SU-DHL-6 (cell line): ENCODE data around the gene TOP3A.

Source experiments
- H2AFZ ChIP-seq: fragments of 200-600 bp; sonication (generic); 2 replicates; pipeline ENCODE4 v1.6.1; 2014; ENCODE audit warnings: low read depth, mild to moderate bottlenecking, moderate library complexity, mixed read lengths, antibody characterized with exemption, low read length; ENCODE audit not compliant: severe bottlenecking
- H3F3A ChIP-seq: fragments of 200-600 bp; shearing (Covaris generic); 2 replicates; pipeline ENCODE4 v1.6.0; 2016; ENCODE audit warnings: antibody characterized with exemption, mild to moderate bottlenecking; ENCODE audit not compliant: insufficient read depth
- H3K27ac ChIP-seq: fragments of 200-600 bp; sonication (generic); 2 replicates; pipeline ENCODE4 v1.5.1; 2016; ENCODE audit warnings: low read depth, mild to moderate bottlenecking, low read length, moderate library complexity, mixed read lengths
- H3K27me3 ChIP-seq: fragments of 200-600 bp; sonication (generic), shearing (Covaris generic); 2 replicates; pipeline ENCODE4 v1.6.0; 2014; ENCODE audit warnings: mild to moderate bottlenecking, low read length
- H3K36me3 ChIP-seq: fragments of 200-600 bp; sonication (generic); 2 replicates; pipeline ENCODE4 v1.6.1; 2014; ENCODE audit warnings: mild to moderate bottlenecking, low read length, mixed read lengths
- H3K4me2 ChIP-seq: fragments of 300-600, 200-600 bp; shearing (Covaris generic), sonication (generic); 2 replicates; pipeline ENCODE4 v1.6.0; 2014; ENCODE audit warnings: low read length, low read depth, mild to moderate bottlenecking; ENCODE audit not compliant: poor library complexity, severe bottlenecking
- H3K4me3 ChIP-seq: fragments of 200-600 bp; sonication (generic); 2 replicates; pipeline ENCODE4 v1.5.1; 2014; ENCODE audit warnings: antibody characterized with exemption, low read length, mild to moderate bottlenecking, mixed read lengths; ENCODE audit not compliant: insufficient read depth, poor library complexity, severe bottlenecking
- H3K79me2 ChIP-seq: fragments of 200-600 bp; sonication (generic); 2 replicates; pipeline ENCODE4 v1.6.1; 2014; ENCODE audit warnings: mild to moderate bottlenecking, low read length, moderate library complexity; ENCODE audit not compliant: insufficient read depth
- H3K9ac ChIP-seq: fragments of 200-600 bp; sonication (generic); 2 replicates; pipeline ENCODE4 v1.7.0; 2014; ENCODE audit warnings: mild to moderate bottlenecking, low read length
- H3K9me2 ChIP-seq: fragments of 200-600 bp; sonication (generic); replicated peaks from 2 replicates; pipeline ENCODE4 v1.6.1; 2014; ENCODE audit warnings: low read length; ENCODE audit not compliant: insufficient read depth
- H3K9me3 ChIP-seq: fragments of 200-600 bp; sonication (generic); 2 replicates; pipeline ENCODE4 v1.6.1; 2014; ENCODE audit warnings: low read length, mixed read lengths; ENCODE audit not compliant: insufficient read depth
- H4K20me1 ChIP-seq: fragments of 200-600 bp; sonication (generic); 2 replicates; pipeline ENCODE4 v1.6.1; 2014; ENCODE audit warnings: low read depth, mild to moderate bottlenecking, antibody characterized with exemption, low read length, moderate library complexity, mixed read lengths
- CTCF ChIP-seq: fragments of 200-600 bp; sonication (generic); IDR thresholded peaks from one replicate; pipeline ENCODE4 v1.5.1; 2017; ENCODE audit warnings: antibody characterized with exemption, mild to moderate bottlenecking, low read length, moderate library complexity; ENCODE audit not compliant: insufficient read depth, poor library complexity, severe bottlenecking
- EZH2phosphoT487 ChIP-seq: fragments of 200-600 bp; sonication (generic), shearing (Covaris generic); conservative IDR thresholded peaks from 2 replicates; pipeline ENCODE4 v1.6.1; 2018; ENCODE audit warnings: mild to moderate bottlenecking, antibody characterized with exemption, low read length, moderate library complexity, mixed read lengths

The TOP3A gene

GRCh38 chr17:18314731-18315561 is at the start of gene TOP3A, which contains the start of gene SMCR8:
TSS of gene TOP3A (minus strand) at chr17:18314994. CDS start at chr17:18314778, 216 bp downstream.
TSS of gene SMCR8 (plus strand) at chr17:18315293. CDS start at chr17:18315790, 497 bp downstream.
- no peaks in the 10 kb centered on the region for H3K9me2 ChIP-seq
- H4K20me1 ChIP-seq, result no peaks in the 10 kb centered on the region
- peak within 1 kb of the TSS; percentile 85 for H3K4me2 ChIP-seq
- peak within 1 kb of the TSS; percentile 79 for H3K27ac ChIP-seq
- H3F3A ChIP-seq, result no peaks in the 10 kb centered on the region
- H3K79me2 ChIP-seq, result peaks cover 75% of the 10 kb centered on the region
- no peaks in the 10 kb centered on the region for H3K27me3 ChIP-seq
- peak within 1 kb of the TSS; percentile 75 for H3K9ac ChIP-seq
- H3K36me3 ChIP-seq, result peaks cover 8% of the 10 kb centered on the region; the same call in 1 of the 2 replicates
- no peak for TF ChIP-seq CTCF
- H3K4me3 ChIP-seq, result peak within 1 kb of the TSS; percentile 61
- peak within 1 kb of the TSS; percentile 35 for H2AFZ ChIP-seq
- H3K9me3 ChIP-seq, result no peaks in the 10 kb centered on the region

- H3K9ac ChIP-seq, result no peak overlapping the region
- no peaks in the 10 kb centered on the region for H4K20me1 ChIP-seq
- H3K4me2 ChIP-seq, result peak overlapping the region; percentile 74
These were observed 49.4 kb upstream of the TOP3A start for GRCh38 chr17:18364166-18364565.

GRCh38 chr17:18363101-18364049 is 48.6 kb upstream of the TOP3A start, which contains the start of gene SHMT1:
TSS of gene SHMT1 (minus strand) at chr17:18363550. CDS start at chr17:18355981, 7,569 bp downstream.
- Histone ChIP-seq H3K27me3 (no peaks in the 10 kb centered on the region), H4K20me1 (no peaks in the 10 kb centered on the region), H3K27ac (peak within 1 kb of the TSS; percentile 51), H3K4me3 (peak within 1 kb of the TSS; percentile 80), H3K79me2 (peaks cover 32% of the 10 kb centered on the region), H3F3A (no peaks in the 10 kb centered on the region), H3K9me2 (no peaks in the 10 kb centered on the region), H3K9me3 (no peaks in the 10 kb centered on the region), H3K4me2 (peak within 1 kb of the TSS; percentile 74), H2AFZ (peak within 1 kb of the TSS; percentile 81), H3K36me3 (no peaks in the 10 kb centered on the region), H3K9ac (peak within 1 kb of the TSS; percentile 86)
- TF ChIP-seq EZH2phosphoT487 (no peak), CTCF (no peak)

More at GRCh38 chr17:18364166-18364565, 49.4 kb upstream of the TOP3A start:
- no peak overlapping the region for H3K27ac ChIP-seq
- H3K79me2 ChIP-seq, result peaks cover 32% of the 10 kb centered on the region
- H2AFZ ChIP-seq, result peak overlapping the region; percentile 79
- TF ChIP-seq CTCF (no peak), EZH2phosphoT487 (no peak)
- H3K27me3 ChIP-seq, result no peaks in the 10 kb centered on the region
- H3K4me3 ChIP-seq, result no peak overlapping the region
- H3K36me3 ChIP-seq, result no peaks in the 10 kb centered on the region
- H3K9me2 ChIP-seq, result no peaks in the 10 kb centered on the region
- H3F3A ChIP-seq, result no peaks in the 10 kb centered on the region
- no peaks in the 10 kb centered on the region for H3K9me3 ChIP-seq
